GM19025 (cell line): ENCODE data around the gene PON3.
A peak's percentile ranks its signal among the peaks of the same experiment; 100 is the strongest.

Experiments
- ATAC-seq: cut with Tn5 transposase; IDR thresholded peaks from one replicate; pipeline ENCODE4 v1.9.1; 2021; ENCODE audit warnings: mild to moderate bottlenecking, low read depth, moderate library complexity; ENCODE audit not compliant: unreplicated experiment

PON3 gene

DNA sequence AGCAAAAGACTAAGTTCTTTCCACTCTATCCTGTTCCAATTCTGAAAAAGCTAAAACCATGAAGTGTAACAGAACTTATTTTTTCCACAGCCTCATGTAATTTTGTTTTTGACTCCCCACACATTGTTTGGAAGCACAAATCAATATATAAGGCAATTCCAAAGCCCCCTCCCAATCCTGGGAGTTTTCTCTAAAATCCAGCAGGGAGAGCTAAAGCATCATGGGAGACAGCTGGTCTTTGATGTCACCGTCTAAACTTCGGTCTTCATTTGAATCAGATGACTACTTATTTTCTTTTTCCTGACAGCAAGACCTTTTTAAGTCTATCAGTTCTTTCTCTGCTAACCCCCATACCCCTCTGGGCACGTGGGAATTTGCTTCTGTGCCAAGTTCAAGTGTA is 38.6 kb downstream of the PON3 start:
- ATAC-seq = no peak

DNA sequence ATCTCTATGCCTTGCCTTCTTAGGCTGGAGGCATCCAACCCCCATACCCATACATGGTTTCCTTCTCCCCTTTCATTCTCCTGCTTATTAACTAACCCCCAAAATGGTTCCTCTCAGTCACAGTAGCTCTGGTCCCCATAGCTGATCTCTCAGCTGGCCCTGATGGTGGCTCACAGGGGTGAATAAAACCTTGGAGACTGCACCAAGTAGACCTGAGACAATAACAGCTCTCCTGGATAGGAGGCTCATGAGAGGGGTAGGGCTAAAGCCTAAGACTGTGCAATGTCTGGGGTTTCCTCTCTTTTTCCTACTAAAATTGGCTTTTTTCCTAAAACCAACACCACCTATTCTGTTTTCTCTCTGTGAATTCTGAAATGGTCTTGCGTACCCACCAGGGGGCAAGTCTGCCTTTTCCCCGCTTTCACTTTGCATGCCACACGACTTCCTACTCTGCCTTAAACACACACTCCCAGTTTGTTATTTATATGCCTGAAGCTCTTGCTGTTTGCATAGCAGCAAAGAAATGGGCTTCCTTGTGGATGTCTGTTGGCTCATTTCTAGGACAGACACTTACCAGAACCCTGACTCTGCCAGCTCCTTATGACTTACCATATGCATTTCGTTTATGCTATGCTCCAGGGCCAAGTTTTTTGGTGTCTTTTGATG is 53.4 kb downstream of the PON3 start:
- no peak for ATAC-seq

DNA sequence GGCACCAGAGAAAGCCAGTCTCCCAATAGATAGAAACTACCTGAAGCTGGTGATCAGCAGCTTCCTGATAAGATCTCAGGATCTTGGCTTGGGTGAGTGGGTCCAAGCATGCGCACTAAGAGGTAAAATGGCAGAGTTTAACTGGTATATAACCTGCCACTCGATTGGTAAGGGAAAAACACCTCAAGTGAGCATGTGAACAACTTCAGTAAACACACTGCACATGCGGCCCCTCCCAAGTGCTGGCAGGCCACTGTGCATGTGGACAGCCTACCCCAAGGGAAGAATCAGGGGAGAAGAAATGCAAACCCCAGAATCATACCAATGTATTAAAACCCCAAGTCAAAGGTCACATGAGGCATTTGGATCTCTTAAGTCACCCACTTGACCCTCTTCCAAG is 54.1 kb downstream of the PON3 start:
- no peak for ATAC-seq

DNA sequence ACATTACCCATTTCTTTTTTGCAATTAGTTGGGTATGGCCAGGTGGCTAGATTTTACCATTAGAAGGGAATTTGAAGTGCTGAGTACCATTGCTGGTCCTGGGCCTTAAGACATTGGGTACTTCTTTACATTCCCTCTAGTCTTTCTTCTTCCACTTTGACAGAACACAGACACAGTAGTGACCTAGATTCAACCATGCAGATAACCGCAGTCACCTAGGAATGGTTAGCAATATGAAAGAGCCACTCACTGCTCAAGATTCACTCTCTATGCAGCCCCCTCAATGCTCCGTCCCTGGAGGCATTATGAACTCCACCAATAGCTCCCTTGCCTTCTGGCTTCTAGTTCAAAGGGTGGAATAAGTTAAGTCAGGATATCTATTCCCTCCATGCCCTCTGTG is 55.7 kb downstream of the PON3 start:
- ATAC-seq = no peak

DNA sequence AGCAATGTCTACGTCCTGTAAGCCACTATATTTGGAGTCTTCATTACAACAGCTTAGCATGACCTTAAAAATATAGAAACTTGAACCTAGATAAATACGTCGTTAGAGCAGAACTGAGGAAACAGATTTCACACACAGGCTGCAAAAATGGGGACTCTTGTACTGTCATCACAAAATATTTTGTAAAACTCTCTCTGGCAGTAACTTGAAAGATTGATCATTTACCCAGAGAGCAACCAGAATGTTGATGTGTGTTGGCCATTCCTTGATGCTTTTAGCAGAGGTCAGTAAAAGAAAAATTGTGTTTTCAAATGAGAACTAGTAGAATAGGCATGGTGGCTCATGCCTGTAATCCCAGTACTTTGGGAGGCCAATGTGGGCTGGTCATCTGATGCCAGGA is 57.3 kb downstream of the PON3 start:
- no peak for ATAC-seq

DNA sequence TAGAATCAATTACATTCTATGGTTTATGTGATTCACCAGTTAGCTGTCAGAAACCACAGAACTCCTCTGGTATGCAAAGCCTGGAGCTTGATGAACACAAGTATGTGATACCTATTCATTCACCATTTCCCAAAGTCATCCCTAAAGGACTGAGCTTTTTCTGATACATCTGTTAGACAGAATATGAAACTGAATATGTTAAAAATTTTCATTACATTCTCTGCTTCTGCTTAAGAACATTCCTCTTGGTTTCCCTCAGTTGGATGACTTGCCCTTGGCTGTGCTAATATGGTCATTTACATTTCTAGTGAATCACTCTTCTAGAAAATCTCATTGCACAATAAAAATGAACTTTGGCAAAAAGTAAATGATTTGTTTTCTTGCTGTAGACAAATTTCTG is 61.1 kb downstream of the PON3 start:
- ATAC-seq = no peak

DNA sequence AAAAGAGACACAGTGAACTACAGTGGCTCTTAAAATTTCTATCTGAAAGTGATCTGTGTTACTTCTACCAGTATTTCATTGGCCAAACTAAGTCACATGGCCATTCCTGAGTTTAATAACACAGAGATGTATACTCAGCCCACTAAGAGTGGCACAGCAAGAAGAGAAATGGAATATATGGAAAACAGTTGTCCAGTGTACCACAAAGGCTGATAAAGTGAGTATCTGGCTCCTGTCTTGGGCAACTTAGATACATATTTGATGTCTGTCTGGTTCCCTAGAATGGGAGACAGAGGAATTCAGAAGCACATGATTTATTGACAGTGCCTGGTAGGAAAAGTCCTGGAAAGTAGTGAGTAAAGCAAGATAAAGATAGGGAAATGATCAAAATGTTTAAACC is 61.7 kb downstream of the PON3 start:
- ATAC-seq = no peak

DNA sequence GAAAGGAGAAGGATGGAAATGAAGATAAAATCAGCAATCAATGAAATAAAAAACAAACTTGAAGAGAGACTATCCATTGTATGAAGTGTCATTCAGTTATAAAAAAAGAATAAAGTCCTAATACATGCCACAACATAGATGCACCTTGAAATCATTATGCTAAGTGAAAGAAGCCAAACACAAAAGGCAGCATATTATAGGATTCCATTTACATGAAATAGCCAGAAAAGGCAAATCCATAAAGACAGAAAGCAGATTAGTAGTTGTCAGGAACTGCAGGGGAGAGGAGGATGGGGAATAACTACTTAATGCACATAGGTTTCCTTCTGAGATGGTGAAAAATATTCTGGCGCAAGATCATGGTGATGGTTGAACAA is 65.2 kb downstream of the PON3 start:
- ATAC-seq = peak; percentile 23

DNA sequence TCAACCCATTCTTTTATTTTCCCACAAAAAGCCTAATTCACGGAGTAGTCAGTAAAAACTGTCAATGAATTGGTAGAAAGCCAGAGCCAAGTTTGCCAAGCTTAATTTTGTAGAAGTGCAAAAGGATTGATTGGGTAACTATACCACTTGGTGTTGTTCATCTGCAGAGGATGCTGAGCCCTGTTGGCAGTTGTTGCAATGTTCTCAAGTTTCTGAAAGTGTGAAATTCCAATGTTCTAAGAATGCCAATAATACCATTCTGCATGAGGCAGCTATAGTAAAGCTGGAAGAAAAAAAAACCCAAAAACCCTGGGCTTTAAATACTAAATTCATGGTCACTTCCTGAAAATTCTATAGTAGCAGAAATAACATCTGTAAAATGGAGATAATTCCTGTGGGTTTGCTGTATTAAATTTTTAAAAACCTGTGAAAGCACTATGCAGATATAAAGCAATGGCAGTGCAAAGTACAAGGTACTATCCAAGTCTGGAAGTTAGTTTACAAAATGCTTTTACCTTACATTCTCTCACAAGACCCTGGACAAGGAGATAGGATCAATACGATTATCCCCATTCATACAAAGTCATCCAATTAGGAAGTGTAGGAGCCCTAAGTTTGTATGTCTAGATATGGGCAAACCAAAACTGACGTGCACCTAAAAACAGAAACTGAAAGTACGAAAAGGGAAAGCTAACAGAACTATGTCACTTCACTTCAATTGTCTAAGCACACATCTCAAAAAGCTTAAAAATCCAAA is 65.8 kb downstream of the PON3 start:
- ATAC-seq = peak; percentile 89

DNA sequence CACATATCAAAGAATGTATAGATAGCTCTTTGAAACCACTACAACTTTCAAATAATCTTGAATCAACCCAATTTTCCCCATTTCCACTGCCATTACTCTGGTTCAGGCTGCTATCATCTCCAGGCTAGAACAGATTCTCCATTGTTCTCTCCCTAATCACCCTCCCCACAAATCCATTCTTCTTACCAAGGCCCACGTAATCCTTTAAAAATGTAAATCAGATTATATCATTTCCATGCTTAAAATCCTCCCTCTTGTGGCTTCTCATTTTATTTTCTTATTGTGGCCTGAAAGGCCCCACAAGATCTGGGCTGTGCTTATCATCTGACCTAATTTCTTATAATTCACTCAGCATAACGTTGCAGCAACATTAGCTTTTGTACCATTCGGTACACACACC is 68.8 kb downstream of the PON3 start:
- ATAC-seq = no peak

DNA sequence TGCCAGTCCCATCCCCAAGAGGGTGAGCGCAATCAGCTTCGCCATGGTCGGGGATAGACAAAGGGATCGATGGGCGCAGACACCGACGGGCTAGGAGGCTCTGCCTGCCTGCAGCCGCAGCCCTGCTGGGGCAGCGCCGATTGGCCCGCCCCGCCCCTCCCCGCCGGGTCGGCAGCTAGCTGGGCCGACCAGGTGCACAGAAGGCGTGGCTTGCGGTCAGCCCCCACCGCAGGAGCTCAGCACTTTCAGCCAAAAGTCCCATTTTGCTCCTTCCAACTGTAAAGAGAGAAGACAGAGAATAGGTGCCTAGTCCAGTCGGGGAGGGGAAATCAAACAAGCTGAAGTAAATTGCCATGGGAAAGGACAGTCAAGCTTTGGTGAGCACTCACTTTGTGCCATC is 71.7 kb downstream of the PON3 start, which contains the start of gene PON1:
Gene PON1 (minus strand): TSS at position 102 of the 400 bp plus-strand sequence. CDS start 57 bp downstream, at position 45.
- ATAC-seq = no peak

DNA sequence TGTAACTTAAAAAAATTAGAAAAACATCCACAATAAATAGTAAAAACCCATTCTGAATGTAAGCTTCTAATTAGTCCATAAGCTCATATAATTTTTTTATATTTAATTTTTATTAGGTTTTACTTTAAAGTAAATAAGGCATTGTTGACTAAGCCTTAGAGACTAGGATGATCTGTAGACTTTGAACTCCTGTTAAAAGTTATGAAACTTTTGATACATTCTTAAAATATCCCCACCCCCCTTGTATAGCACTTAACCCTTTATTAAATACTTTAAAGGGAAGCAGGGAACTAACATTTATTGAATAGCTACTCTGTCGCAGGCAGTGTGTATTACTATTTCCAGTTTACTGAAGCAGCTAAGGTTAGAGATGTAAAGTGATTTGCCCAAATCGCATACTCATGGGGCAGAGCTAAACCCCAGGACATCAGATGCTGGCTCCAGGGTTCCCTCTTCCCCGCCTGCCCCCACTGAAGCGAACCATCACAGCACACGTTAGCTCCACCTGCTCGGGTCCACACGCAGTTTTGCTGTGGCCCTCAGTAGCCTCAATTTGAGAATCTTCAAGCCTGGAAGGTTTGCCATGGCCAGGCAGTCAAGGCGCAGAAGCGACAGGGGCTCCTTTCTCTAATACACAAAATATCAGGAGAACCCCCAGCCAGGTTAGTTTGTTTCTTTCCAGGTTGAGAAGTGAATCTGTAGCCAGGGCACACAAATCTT is 72.6 kb downstream of the PON3 start:
- no peak for ATAC-seq

DNA sequence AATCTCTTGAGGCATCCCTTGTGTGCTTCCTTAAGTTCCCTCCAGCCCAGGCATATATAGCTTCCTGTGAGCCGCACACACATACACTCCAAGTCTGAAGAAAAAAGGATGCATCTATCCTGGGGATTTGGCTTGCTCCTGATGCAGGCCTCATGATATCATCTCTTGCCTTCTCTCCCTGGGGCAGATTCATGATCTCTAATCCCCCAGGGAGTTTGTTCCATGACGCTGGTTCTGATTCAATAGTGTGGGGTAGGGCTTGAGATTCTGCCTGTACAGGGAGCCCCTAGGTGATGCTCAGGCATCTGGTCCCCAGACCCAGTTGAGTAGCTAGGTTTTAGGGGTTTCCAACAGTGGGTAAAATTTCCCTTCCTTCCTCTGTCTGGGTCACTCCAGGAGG is 73.3 kb downstream of the PON3 start:
- ATAC-seq = no peak

DNA sequence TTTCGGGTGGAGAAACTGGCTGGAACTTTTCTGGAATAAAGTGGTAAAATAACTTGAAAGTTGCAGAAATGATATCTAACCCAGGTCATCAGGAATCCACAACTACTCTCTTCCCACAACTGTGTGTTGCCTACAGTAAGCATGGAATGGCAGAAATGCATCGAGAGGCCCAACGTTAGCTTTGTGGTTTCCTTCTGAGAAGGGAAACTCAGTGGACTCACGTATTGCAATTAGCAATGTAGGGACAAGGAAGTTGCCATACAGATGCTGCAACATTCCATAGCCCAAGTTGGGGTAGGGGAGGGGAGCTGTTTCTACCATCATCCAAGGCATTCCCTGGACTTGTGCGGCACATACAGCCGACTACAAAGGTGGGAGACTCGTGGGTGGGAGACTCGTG is 73.8 kb downstream of the PON3 start:
- no peak for ATAC-seq

DNA sequence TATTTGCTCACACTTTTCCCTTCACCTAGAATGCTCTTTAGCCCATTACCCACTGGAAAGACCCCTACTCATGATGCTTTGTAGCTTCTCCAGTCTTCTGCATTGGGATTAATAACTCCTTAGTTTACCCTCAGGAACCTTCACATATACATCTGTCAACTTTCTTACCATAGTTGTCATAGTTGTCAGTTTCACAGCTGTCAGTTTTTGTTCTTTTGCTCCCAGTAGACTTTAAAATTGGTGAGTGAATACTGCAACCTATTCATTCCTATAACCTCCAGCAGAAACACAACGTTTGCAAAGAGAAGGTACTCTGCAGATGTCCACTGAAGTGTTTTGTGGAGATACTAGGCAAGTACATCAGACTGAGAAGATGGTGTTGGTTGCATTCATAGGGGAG is 74.5 kb downstream of the PON3 start:
- ATAC-seq = no peak

DNA sequence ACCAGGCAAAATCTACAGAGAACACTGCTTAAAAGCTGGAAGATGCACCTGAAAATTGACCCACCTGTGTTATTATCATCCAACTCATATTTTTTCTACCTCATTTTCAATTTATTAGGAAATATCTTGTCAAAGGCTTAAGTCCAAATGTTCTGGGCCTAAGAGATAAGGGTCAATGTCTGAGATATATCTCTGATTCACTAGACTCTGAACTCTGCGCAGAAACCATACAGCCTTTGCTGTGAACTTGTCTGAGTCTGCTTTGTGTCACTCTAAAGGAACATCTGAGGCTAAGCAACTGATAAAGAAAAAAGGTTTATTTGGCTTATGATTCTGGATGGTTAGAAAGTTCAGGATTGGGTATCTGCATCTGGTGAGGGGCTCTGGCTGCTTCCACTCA is 75.5 kb downstream of the PON3 start:
- ATAC-seq = no peak

DNA sequence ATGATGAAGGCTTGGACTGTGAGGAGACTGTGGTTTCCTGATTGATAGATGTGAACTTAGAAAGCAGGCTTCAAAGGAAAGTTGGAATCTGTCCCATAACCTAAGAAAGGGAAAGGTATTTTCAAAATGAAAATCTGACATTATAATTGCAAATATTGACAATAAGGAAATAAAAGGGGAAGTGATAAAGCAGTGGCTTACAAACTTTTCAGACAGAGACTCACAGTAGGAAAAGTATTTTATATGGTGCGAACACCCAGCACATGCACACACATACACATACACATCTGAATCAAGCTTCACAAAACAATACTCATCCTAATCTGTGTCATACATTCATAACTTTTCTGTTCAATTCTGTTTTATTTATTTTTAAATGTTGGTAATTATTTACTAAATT is 76.6 kb downstream of the PON3 start:
- ATAC-seq = no peak

DNA sequence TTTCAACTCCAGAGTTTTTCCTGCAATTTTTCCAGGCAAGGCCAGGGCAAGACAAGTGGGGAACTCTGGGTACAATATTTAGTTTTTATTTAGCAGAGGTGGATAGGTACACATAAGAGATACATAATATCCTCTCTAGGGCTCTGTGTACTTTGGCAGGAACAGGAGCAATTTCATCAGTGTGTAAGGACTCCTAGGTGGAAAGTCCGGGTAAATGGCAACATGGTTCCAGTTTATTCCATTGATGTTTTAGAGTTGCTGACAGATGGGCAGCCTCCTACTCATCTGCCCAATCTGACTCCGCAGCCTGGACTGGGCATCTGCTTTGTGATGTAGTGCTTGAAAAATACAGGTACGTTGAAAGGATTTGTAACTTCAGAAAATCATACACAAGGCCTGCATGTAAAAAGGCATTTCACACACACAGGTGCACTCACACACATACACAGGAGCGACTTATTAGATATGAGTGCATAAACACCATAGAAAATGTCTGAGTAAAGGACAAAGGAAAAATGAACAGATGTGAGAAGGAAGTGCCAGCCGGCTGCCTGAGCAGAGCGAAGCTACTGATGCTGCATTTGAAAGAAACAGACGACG is 77.6 kb downstream of the PON3 start:
- ATAC-seq = no peak

DNA sequence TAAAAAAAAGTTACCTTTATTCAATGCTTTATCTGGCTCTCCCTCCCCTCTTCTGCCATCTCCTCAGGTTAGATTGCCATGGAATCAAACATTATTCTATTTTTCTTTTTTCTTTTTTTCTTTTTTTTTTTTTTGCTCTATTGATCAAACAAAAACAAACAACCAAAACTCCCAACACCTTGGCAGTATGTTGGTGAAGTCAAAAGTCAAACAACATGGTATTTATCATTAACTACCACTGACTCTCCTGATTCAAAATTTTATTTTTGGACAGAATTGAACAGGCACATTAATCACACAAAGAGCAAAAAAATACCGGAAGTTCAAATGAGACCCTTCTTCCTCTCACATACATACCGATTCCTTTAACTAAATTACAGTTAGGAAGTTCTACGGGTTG is 78.2 kb downstream of the PON3 start:
- ATAC-seq = no peak

DNA sequence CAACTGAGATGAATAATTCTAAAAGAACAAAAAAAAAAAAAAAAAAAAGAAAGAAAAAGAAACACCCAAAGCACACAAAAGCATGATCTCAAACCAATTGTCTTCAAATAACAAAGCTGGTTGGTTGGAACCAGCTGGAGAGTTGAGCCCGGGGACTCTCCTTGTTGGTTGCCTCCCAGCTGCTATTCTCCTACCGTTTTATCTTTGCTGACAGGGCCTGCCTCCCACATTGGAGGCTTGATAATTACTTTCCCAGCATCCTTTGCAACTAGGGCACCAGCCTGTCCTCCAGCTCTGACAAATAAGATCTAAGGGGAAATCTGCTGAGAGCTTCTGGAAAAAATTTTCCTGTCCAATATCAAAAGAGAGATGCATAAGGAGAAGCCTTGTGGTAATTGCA is 78.6 kb downstream of the PON3 start:
- no peak for ATAC-seq

DNA sequence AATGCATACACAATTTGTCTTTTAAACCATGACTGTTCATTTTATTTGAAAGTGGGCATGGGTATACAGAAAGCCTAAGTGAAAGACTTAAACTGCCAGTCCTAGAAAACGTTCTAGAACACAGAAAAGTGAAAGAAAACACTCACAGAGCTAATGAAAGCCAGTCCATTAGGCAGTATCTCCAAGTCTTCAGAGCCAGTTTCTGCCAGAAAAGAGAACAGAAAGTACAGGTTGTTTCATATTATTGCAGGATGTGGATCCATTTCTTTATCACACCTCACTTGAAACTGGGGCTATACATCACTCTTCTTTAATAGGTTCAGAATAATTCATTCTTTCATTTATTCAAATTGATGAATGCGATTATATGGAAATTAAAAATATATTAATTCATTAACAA is 79.6 kb downstream of the PON3 start:
- ATAC-seq = peak; percentile 53
